Measurements from ENCODE around the gene MCFD2.

DNA sequence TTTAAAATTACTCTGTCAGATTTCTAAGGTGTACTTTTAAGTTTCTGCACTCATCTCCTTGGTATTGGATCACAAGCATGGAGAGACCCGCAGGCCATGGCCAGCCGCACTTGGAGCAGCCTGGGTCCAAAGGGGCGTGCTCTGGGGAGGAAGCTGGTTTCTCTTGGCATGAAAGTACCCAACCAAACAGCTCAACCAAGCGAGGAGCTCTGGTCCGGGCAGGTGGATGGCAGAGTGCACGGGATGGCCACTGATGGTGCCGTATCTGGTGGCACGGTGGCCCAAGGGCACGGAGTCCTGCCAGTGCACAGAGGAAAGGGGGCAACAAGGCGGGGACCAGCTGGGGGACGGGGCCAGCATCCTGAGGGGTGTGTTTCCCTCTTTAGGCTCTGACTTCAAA lies 32.2 kb upstream of the MCFD2 start:
- TF ChIP-seq, protein P1, sequence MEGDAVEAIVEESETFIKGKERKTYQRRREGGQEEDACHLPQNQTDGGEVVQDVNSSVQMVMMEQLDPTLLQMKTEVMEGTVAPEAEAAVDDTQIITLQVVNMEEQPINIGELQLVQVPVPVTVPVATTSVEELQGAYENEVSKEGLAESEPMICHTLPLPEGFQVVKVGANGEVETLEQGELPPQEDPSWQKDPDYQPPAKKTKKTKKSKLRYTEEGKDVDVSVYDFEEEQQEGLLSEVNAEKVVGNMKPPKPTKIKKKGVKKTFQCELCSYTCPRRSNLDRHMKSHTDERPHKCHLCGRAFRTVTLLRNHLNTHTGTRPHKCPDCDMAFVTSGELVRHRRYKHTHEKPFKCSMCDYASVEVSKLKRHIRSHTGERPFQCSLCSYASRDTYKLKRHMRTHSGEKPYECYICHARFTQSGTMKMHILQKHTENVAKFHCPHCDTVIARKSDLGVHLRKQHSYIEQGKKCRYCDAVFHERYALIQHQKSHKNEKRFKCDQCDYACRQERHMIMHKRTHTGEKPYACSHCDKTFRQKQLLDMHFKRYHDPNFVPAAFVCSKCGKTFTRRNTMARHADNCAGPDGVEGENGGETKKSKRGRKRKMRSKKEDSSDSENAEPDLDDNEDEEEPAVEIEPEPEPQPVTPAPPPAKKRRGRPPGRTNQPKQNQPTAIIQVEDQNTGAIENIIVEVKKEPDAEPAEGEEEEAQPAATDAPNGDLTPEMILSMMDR (IDR thresholded peaks at IDR 0.05), result no peak
- TF ChIP-seq POLR2A (IDR thresholded peaks at IDR 0.05), result no peak
- no peak for TF ChIP-seq POLR2AphosphoS5 (IDR thresholded peaks at IDR 0.05)
- no peak for TF ChIP-seq EP300 (IDR thresholded peaks at IDR 0.05)
